Activated T-helper 2 cell treated with anti-CD3 and anti-CD28 coated beads, Interferon-gamma antibody, Interleukin-2, Interleukin-4, amounts not matched to agents 10 μg/mL and 5 μg/mL and 100 μg/mL, durations not matched to agents 14 hours and 24 hours and 36 hours (primary cell): ENCODE results near the gene UBE3D. TPM values are rescaled to one million over a fixed set of nuclear protein-coding genes. Genes with fewer than 3 reads are reported as not detected.

Experiments
- DNase-seq: peaks from one replicate; pipeline ENCODE4 v3.0.0; 2021; ENCODE audit warnings: low spot score
- H3K27ac Mint-ChIP-seq: one replicate; pipeline ENCODE4 v1.8.0; 2021; ENCODE audit warnings: mixed read lengths
- H3K27me3 Mint-ChIP-seq: one replicate; pipeline ENCODE4 v1.8.0; 2021; ENCODE audit warnings: low read depth, mixed read lengths
- H3K36me3 Mint-ChIP-seq: one replicate; pipeline ENCODE4 v1.8.0; 2021; ENCODE audit warnings: low read depth, mixed read lengths
- H3K4me1 Mint-ChIP-seq: one replicate; pipeline ENCODE4 v1.8.0; 2021; ENCODE audit warnings: low read depth, mixed read lengths
- H3K4me3 Mint-ChIP-seq: one replicate; pipeline ENCODE4 v1.8.0; 2021; ENCODE audit warnings: low read depth, mild to moderate bottlenecking, moderate library complexity, mixed read lengths
- H3K9me3 Mint-ChIP-seq: one replicate; pipeline ENCODE4 v1.8.0; 2021; ENCODE audit warnings: mixed read lengths
- intact Hi-C: fragments of 100-400 bp; cut with micrococcal nuclease; formaldehyde crosslinking; loops from one replicate; pipeline ENCODE4 v1.15.1; 2023
- total RNA-seq: library from RNA; stranded (reverse); gene quantifications from 2 replicates; pipeline ENCODE4 v1.2.3, GENCODE V29; 2022

The UBE3D gene
- total RNA-seq, 1 donor from 2014 or later: 6.9 TPM

DNA sequence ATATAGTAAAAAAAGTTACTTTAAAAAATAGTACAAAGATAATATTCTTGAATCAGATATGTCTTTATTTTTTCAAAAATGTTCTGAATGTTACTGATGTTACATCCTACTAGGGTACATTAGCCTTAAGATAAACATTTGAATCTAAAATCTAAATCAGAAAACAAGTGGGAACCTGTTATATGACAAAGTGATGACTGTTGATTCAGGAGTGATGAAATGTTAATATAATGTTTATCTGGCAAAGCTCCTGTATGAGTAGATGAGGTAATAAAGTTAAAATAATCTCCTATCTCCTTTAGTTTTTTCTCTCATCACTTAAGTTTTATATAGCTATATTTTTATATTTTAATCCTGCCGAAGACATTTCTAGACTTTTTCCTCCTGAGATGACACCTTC is 6.1 kb upstream of the UBE3D start:
- H3K4me1 Mint-ChIP-seq: peaks cover 14% of the 10 kb centered on the region
- H3K36me3 Mint-ChIP-seq: no peaks in the 10 kb centered on the region
- H3K27me3 Mint-ChIP-seq: no peaks in the 10 kb centered on the region
- intact Hi-C loops: no loop called here
- no peak overlapping the region for H3K27ac Mint-ChIP-seq
- no peak overlapping the region for H3K4me3 Mint-ChIP-seq
- no peaks in the 10 kb centered on the region for H3K9me3 Mint-ChIP-seq
- DNase-seq: no peak

DNA sequence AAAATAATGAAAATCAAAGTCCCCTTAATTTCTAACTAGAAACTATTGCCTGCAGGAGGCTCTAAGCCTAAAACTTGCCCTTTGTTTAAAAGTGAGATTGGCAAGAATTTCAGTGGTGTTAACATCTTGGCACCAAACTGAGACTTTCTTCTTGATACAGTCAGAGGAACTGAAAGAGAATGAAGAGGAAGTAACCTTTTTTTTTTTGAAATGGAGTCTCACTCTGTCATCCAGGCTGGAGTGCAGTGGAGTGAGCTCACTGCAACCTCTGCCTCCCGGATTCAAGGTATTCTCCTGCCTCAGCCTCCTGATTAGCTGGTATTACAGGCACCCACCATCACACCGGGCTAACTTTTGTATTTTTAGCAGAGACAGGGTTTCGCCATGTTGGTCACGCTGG is 5.4 kb upstream of the UBE3D start:
- no peaks in the 10 kb centered on the region for H3K9me3 Mint-ChIP-seq
- H3K36me3 Mint-ChIP-seq: no peaks in the 10 kb centered on the region
- H3K4me1 Mint-ChIP-seq: peaks cover 16% of the 10 kb centered on the region
- no peaks in the 10 kb centered on the region for H3K27me3 Mint-ChIP-seq
- no peak for DNase-seq
- intact Hi-C loops: no loop called here
- no peak overlapping the region for H3K4me3 Mint-ChIP-seq
- no peak overlapping the region for H3K27ac Mint-ChIP-seq

DNA sequence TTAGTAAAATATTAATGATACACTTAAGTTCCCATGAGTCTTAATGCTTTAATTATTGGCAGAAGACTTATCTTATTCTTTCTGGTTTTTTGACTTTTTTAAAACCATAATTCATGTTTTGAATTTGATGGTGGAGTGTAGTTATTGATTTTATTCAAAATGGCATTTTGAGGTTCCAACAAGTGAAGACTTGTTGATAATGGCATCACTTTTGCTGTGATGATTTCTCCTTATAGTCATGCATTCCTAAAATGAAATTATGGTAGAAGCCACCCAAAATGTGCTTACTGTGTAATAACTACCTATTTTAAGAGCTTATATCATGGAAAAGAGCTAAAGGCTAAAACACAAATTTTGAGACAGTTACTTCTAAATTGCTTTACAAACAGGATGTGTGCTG is 4.0 kb upstream of the UBE3D start:
- Mint-ChIP-seq H3K4me3 (no peak overlapping the region), H3K27me3 (no peaks in the 10 kb centered on the region)

DNA sequence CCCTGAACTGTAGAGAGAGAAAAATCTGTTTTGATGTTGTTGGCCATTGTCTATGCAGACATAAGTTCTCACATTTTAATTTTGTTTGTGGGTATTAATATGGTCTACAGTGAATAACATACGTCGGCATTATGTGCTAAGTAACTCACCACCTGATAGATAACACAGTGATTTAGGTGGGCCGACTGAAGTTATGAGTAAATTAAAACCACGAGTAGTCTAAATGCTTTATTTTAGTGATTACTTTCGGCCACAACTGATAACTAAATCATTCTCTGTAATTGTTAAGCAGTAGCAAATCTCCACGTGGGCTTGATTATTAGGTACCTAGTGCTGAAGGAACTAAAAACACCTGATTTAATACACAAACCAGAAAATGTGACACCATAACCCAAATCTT is 3.0 kb upstream of the UBE3D start:
- intact Hi-C loops: loop anchor here (5.0 to 10.0 kb wide), 3 partner anchors 224 to 1314 kb away; partner anchors contain the start of gene TENT5A
- H3K9me3 Mint-ChIP-seq: no peaks in the 10 kb centered on the region
- DNase-seq: no peak
- H3K36me3 Mint-ChIP-seq: no peaks in the 10 kb centered on the region
- peak overlapping the region; percentile 65 for H3K27ac Mint-ChIP-seq
- H3K27me3 Mint-ChIP-seq: no peaks in the 10 kb centered on the region
- peak overlapping the region; percentile 86 for H3K4me3 Mint-ChIP-seq
- peaks cover 30% of the 10 kb centered on the region for H3K4me1 Mint-ChIP-seq

More for the DNA sequence above, 4.0 kb upstream of the UBE3D start:
- Mint-ChIP-seq H3K36me3 (no peaks in the 10 kb centered on the region), H3K9me3 (no peaks in the 10 kb centered on the region), H3K27ac (no peak overlapping the region), H3K4me1 (peaks cover 23% of the 10 kb centered on the region)
- intact Hi-C loops: loop anchor here (5.0 to 10.0 kb wide), 3 partner anchors 223 to 1315 kb away; partner anchors contain the start of gene TENT5A
- DNase-seq: no peak

DNA sequence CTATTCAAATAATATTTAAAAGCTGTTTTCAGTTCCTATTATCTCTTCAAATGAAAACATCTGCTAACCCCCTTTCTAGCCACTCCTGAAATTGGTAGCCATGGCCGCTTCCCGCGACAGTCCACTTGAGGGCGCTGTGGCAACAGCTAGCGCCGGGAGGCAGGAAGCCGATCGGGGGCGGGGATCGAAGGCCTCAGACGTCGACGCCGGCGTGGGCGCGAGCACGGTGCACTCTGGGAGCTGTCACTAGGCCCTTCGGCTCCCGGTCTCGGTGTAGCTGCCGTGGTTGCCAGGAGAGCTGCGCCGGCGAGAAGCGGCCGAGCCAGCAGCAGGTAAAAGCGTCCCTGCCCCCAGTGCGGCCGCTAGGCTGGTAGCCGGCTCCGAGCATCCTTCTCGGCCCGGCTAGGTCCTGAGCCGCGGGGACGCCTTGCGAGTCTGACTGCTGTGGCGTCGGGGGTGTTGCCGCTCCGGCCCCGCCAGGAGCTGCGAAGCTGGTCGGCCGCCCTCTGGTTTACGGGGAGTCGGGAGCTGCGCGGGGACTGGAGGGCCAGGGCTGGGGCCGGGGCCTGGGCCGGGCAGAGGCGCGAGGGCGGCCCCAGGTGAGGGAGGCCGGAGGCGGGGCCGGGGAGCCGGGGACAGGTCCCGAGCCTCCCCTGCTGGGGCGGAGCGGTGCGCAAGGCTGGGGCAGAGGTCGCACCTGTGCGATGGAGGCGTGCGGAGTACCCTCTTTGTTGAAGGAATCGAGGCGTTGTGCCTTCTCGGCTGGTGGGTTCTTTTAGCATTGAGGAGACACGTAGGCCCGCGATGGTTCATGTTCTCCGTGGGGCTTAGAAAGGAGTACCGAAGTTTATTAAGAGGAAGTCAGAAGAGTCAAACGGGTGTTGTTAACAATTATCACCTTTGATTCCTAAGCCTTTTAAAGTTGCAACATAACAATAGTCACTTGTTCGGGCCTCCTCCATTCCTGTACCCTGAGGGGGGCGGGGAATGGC is 2.1 kb upstream of the UBE3D start, which contains the start of gene DOP1A:
TSS of gene DOP1A (plus strand) at position 224 of the 992 bp plus-strand sequence. CDS start 29,307 bp downstream, outside the sequence.
- Mint-ChIP-seq H3K4me3 (peak within 1 kb of the TSS; percentile 86), H3K4me1 (peaks cover 31% of the 10 kb centered on the region), H3K36me3 (peaks cover 2% of the 10 kb centered on the region), H3K27me3 (no peaks in the 10 kb centered on the region), H3K27ac (peak within 1 kb of the TSS; percentile 65), H3K9me3 (no peaks in the 10 kb centered on the region)
- peak; percentile 92 for DNase-seq
- intact Hi-C loops: loop anchor here (1.0 to 10.0 kb wide), 7 partner anchors 126 to 1313 kb away; partner anchors contain the start of genes IBTK, PGM3, RWDD2A and TENT5A

DNA sequence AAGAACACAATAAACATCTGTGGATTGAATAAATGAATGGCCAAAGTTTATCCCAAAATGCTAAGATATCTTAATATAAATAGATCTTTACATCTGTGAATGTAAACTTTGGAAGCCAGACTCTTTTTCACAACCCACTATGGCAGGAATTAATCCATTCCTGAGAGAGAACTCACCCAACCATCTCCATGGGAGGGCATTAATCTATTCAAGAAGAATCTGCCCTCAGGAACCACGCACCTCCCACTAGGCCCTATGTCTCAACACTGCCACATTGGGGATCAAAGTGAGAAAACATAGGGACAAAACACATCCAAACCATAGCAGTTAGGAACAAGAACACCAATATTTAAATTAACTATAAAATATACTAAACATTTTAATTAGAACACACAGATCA is 3.4 kb downstream of the UBE3D start:
- Mint-ChIP-seq H3K9me3 (no peaks in the 10 kb centered on the region), H3K4me3 (no peak overlapping the region), H3K4me1 (peaks cover 19% of the 10 kb centered on the region), H3K27ac (no peak overlapping the region), H3K36me3 (peaks cover 11% of the 10 kb centered on the region), H3K27me3 (no peaks in the 10 kb centered on the region)
- no peak for DNase-seq
- intact Hi-C loops: loop anchor here (10.0 kb wide), 2 partner anchors 347 to 1307 kb away; partner anchors contain the start of gene TENT5A

DNA sequence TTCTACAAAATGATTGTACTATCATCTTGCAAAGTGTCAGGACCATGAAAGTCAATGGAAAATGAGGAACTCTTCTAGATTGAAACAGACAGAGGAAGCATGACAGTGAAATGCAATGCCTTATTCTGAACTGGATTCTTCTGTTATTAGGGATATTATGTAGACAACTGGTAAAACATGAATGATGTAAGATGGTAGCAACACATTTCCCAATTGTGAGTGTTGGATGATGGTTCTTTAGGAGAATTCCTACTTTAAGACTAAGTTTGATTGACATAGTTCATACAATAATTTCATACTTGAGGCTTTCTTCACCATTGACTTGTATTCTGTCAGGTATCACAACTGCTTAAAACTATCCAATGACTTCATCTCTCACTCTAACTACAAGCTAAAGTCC is 4.5 kb downstream of the UBE3D start:
- no peaks in the 10 kb centered on the region for H3K9me3 Mint-ChIP-seq
- H3K4me1 Mint-ChIP-seq: peaks cover 19% of the 10 kb centered on the region
- intact Hi-C loops: loop anchor here (10.0 kb wide), 2 partner anchors 346 to 1306 kb away; partner anchors contain the start of gene TENT5A
- H3K4me3 Mint-ChIP-seq: no peak overlapping the region
- no peaks in the 10 kb centered on the region for H3K27me3 Mint-ChIP-seq
- H3K27ac Mint-ChIP-seq: no peak overlapping the region
- H3K36me3 Mint-ChIP-seq: peaks cover 17% of the 10 kb centered on the region
- DNase-seq: no peak

DNA sequence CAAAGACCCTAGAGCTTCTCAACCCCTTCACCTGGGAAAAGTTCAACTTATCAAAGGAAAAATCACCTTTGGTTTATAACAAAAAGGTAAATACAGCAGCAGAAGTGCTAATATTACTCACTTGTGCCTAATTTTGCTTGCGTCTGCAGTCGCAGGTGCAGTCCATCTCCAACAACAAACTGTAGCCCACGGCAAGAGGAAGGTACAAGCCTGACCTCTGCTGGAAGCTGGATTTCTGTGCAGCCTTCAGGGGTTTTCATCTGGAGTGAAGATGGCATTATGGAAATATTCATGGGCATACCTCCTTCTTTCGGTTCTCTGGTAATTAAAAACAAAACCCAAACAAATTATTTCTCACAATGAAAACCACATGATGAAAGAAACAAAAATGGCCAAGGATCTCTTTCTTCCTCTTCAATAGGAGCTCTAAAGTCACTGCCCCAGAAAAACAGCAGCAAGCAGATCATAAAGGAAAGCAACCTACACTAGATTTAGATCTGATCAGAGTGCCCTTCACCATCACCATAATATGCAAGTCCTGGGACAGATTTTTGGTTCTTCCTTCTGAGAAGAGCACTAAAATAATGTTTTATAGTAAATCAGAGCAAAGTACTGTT is 7.8 kb downstream of the UBE3D start:
- no peaks in the 10 kb centered on the region for H3K9me3 Mint-ChIP-seq
- H3K27ac Mint-ChIP-seq: no peak overlapping the region
- peaks cover 4% of the 10 kb centered on the region for H3K4me1 Mint-ChIP-seq
- peaks cover 18% of the 10 kb centered on the region for H3K36me3 Mint-ChIP-seq
- intact Hi-C loops: no loop called here
- H3K27me3 Mint-ChIP-seq: no peaks in the 10 kb centered on the region
- no peak overlapping the region for H3K4me3 Mint-ChIP-seq
- DNase-seq: no peak

DNA sequence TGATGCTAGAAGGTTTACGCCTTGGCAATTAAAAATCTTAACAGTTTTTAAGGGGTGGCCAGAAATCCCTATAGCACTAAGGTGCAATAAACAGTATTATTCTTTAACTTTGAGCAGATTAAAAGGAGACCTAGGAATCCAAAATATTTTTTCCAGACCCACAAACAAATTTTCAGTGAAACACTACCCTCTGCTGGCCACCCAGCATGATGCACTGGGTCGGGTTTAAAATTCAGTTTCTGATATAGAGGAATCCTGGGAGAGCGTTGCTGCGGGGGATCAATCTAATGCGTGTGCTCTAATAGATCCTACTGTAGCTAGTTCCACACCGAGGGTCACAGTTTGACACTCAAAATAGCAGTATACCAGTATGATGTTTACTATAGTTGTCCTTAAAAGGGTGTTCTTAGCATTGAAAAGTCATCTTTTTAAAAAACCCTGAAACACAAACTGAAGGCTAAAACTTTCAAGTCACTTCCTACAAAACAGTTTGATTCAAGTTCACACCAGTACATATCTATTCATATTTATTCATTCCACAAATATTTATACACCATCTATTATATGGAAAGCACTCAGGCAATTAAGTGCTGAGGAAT is 10.2 kb downstream of the UBE3D start:
- Mint-ChIP-seq H3K36me3 (peaks cover 21% of the 10 kb centered on the region), H3K4me3 (no peak overlapping the region), H3K27me3 (no peaks in the 10 kb centered on the region), H3K9me3 (no peaks in the 10 kb centered on the region), H3K4me1 (peaks cover 4% of the 10 kb centered on the region), H3K27ac (no peak overlapping the region)
- no peak for DNase-seq
- intact Hi-C loops: loop anchor here (1.0 kb wide), 2 partner anchors 783 to 803 kb away; no protein-coding TSS in a partner anchor

DNA sequence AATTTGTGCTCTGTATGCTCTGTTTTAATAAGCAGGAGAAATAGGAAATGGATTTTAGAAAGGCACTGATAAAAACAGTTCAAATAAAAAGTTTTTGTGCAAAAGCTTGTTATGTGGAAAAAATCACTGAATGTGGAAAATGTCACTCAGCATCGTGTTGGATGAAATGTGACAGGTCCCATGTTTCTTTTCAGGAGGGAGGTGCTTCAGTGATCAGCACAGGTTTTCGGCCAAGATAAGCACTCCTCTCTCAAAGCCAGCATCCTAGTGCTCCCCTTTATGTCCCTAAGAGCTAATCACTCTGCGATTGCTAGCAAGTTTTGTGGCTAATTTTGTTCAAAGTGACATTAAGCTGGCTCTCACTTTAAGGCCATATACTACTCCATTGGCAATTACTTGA is 12.0 kb downstream of the UBE3D start:
- Mint-ChIP-seq H3K4me3 (no peak overlapping the region), H3K4me1 (peaks cover 4% of the 10 kb centered on the region), H3K27ac (no peak overlapping the region), H3K27me3 (no peaks in the 10 kb centered on the region), H3K36me3 (peaks cover 21% of the 10 kb centered on the region), H3K9me3 (no peaks in the 10 kb centered on the region)
- DNase-seq: no peak
- intact Hi-C loops: no loop called here

DNA sequence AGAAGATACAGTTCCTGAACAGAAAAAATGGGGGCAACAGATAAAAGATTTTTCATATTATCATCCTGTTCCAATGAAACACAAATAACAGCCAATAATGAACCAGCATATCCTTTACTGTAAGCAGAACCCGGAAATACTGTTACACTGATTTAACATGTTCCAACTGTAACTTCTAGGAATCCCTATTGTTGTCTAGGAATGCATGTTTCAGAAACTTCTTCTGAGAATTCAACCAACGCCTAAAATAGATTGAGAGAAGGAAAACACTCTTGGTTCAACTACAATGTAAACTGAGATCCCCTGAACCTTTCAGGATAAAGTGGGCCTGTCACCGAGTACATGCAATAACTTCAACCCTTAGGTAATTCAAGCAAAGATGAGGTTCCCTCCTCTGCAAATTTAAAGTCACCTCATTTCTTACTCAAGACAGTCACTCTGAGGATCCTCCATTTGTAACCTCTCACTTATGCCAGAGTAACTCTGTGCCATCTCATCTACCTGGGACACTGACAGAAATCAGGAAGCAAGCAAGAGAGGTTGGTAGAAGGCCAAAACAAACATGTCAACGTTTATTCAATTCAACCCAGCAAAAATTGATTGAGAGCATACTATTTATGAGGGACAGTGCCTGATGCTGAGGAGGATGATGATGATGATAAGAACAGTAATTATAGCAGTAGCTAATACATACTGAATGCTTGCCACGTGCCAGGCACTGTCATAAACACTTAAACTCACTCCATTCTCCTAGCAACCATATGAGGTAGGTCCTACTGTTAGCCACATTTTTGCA is 14.1 kb downstream of the UBE3D start:
- no peak overlapping the region for H3K4me3 Mint-ChIP-seq
- DNase-seq: no peak
- peaks cover 11% of the 10 kb centered on the region for H3K36me3 Mint-ChIP-seq
- intact Hi-C loops: no loop called here
- peaks cover 1% of the 10 kb centered on the region for H3K4me1 Mint-ChIP-seq
- H3K27me3 Mint-ChIP-seq: no peaks in the 10 kb centered on the region
- H3K9me3 Mint-ChIP-seq: no peaks in the 10 kb centered on the region
- no peak overlapping the region for H3K27ac Mint-ChIP-seq
